GM21717 (cell line): ENCODE data around the gene ZMYND8.

ENCODE experiments used
- ATAC-seq: cut with Tn5 transposase; IDR thresholded peaks from one replicate; pipeline ENCODE4 v1.9.1; 2021; ENCODE audit warnings: mild to moderate bottlenecking, moderate library complexity; ENCODE audit not compliant: unreplicated experiment

Gene ZMYND8

GRCh38 chr20:47354714-47355488, 1.6 kb downstream of the ZMYND8 start:
- ATAC-seq: no peak

DNA sequence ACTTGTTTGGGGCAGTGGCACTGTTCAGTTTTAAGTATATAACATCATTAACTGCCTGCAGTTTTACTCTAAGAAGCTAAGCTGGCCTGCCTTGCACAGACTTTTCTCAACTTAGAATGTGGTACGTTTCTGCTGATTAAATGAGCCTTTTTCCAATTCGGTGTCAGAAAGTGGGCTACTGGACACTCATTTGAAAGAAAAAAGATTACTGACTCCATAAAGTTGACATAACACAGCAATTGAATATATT, 2.1 kb downstream of the ZMYND8 start:
- no peak for ATAC-seq

DNA sequence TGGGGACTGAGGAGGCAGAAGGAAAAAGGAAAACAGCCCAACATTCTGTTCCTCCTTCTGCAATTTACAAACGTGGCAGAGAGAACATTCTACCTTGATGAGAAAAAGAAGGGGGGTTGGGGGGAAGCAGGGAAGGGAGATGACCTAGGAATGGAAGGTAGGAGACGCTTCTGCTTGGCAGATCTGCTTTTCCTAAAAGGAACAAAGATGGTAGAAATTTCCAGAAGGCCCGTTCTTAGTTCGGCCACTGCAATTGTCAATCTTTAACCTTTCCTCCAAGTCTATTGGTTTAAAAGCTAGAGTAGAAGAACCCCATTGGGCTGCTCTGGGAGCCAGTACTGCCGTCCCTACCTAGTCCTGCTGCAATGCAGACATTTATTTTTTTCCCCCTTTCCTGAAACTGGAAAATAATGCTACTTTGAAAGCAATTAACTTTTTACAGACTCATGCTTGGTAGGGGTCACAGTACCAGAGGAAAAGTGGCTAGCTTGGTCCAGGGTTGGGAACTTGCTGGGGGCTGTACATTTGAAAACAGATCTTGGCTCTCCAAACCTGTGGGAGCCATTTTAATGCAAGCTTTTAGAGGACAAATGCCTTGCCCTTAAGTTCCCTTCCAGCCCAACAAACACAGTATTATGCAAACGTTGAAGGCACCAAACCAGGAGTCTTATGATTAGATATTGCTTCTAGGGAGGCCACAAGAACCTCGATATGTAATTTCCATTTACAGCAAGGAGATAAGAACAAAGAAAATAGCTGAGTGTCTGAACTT, 2.6 kb downstream of the ZMYND8 start:
- ATAC-seq: no peak

DNA sequence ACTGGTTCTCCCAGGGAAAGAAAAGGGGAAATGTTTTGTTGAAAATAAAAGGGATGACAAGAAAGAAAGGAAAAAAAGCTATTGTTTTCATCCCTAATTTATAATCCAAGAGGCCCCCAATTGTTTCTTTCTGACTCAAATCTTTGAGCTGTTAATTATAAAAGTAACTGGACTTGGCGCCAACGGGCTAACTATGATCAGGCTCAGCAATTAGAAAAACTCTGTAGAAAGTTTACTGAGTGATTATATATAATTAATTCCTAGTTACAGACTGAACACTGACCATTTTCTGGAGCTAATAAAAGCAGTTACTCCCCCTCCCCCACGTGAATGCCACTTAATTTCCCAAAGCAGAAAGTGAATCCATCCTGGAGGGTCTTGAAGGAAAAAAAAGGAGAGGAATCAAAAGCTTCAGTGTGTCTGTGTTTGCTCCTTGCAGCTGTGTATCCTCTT, 3.2 kb downstream of the ZMYND8 start:
- no peak for ATAC-seq

GRCh38 chr20:47352332-47353238, 3.9 kb downstream of the ZMYND8 start:
- ATAC-seq: no peak

- ATAC-seq: no peak
Observed at GRCh38 chr20:47351643-47352331, 4.7 kb downstream of the ZMYND8 start.

DNA sequence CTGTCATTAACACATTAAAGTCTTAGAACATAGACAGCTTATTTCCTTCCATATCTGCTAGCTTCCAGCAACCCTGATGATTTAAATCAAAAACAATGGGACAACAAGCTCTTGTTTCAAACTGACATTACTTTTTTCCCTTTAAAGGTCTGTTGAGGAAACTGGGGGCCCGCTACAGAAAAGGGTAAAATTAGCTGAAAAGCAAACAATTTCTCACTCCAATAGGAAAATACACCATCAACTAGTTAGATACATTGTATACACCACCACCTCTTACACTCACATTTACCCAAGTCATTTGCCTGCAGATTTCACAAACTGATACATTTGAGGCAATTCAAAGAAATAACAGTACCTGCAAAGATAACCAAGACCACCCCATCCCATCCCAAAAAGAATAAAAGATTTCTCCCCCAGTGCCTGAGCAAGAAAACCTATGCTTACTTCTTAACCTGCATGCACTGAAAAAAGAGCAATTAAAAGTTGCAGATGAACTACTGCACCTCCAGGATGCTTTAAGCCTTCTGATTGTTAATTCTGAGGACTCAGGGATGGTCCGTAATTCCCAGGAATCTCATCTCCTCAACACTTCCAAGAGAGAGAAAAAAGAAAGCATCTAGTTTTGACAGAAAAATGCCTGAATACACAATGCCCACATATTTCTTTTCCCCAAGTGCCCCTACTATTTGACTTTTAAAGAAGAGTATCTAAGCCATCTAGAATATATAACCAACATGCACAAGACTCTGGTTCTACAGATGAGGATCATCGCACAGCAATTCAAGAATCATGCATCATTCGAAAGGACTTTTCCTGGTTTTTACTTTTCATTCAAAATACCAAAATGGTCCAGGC, 5.6 kb downstream of the ZMYND8 start:
- no peak for ATAC-seq

DNA sequence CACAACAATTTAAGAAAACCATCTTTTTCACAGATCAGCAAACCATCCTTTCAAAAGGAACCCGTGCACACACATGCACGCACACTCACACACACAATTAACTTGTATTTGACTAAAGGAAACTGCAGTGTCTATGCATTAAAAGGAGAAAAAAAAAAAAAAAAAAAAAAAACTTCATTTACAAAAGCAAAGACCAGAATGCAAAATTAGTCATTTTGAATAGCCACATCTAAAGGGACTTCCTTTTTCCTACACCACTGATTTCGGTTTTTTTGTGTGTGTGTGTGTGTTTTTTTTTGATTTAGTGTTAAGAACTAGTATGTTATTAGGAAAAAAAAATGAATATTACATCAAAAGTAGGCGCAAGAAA, 6.3 kb downstream of the ZMYND8 start:
- no peak for ATAC-seq

GRCh38 chr20:47349365-47350180, 6.9 kb downstream of the ZMYND8 start:
- ATAC-seq: no peak

- ATAC-seq: no peak
Observed at GRCh38 chr20:47348539-47349142, 7.9 kb downstream of the ZMYND8 start.

DNA sequence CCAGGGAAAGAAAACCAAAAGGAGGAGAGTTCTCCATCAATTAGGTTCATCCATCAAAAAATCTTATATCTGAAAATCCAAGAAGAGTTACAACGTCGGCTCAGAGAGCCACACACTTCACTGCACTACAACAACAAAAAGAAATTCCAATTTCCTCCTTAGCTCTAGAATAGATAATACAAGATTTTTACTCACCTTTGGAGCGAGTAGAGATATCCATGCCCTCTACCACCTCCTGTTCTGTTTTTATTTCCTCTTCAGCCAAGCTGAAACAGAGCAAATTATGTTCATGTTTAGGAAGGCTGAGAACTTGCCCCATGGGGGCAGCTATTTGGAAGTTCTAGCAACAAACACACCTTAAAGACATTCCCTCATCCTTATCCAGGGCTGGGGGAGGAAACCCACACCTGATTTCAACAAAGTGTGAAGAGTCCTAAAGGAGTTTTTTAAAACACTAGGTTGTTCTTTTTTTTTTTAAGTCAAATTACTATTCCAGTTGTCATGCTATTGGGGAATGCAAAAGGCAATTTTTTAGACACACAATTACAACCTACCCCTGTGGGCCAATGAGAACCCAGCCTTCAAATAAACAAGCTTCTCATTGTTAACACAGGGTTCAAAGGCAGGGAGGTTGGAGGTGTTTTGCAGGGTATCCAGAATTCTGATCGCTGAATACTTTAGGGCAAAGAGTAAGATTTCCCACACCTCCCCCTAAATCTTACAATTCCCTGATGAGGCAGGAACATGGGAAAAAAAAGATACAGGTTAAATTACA, 8.7 kb downstream of the ZMYND8 start:
- no peak for ATAC-seq

GRCh38 chr20:47346172-47346571, 10.3 kb downstream of the ZMYND8 start:
- no peak for ATAC-seq

- no peak for ATAC-seq
Observed at GRCh38 chr20:47345214-47345613, 11.3 kb downstream of the ZMYND8 start.

GRCh38 chr20:47343007-47343472, 13.5 kb downstream of the ZMYND8 start:
- ATAC-seq: no peak

DNA sequence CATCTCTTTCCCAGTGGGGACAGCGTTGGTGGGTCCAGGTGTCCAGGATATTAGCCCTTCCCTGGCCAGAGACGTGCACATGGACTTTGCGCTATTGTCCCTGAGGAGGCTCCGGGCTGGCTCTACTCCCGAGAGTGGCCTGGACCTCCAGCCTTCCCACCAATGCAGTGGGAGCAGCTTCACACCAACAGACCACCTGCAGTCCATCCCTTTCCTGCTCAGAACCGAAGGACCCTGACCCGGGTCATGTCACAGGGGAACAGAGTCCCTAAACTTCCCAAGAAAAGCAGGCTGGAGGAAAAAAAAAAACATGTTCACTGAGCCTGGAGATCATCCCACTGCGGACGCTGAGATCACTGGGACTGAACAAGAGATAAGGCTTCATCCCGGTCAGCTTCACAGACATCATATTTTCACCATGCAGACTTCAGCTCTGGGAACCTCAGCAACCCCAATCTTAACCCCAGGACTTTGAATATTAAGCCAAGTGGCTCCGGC, 18.3 kb downstream of the ZMYND8 start:
- no peak for ATAC-seq

DNA sequence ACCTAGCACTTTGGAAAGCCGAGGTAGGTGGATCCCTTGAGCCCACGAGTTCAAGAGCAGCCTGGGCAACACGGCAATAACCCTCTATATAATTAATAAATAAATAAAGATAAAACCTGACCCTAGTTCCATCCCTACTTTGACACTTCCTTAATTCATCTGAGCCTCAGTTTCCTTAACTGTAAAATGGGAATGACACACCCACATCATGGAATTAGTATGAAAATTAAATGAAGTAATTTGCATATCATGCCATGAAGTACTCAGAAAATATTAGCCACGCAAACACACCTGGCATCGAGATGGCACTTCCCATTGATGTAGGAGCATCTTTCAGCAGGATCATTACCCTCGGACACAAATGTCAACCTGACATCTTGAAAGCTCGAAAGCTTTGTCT, 19.1 kb downstream of the ZMYND8 start:
- ATAC-seq: no peak

- no peak for ATAC-seq
Observed at GRCh38 chr20:47336129-47336754, 20.3 kb downstream of the ZMYND8 start.
